B cell (primary cell): ENCODE results near the gene MOB1A. TPM values are rescaled to one million over a fixed set of nuclear protein-coding genes. Genes with fewer than 3 reads are reported as not detected.
A peak's percentile ranks its signal among the peaks of the same experiment; 100 is the strongest.

Source experiments
- ATAC-seq: fragments of 200-7000 bp; cut with Tn5 transposase; one replicate; pipeline ENCODE4 v1.10.0; 2021; ENCODE audit warnings: low read depth, mild to moderate bottlenecking, moderate number of reproducible peaks, moderate library complexity
- CTCF ChIA-PET: fragments of 350-600 bp; sonication (Branson Sonifier 250); formaldehyde crosslinking; loops from one replicate; lab custom pipeline; 2021; ENCODE audit warnings: antibody characterized with exemption, inconsistent platforms; lab: Charles Lee
- POLR2A ChIA-PET: fragments of 350-600 bp; sonication (Branson Sonifier 250); formaldehyde crosslinking; loops from one replicate; lab custom pipeline; 2021; ENCODE audit warnings: antibody characterized with exemption; lab: Charles Lee
- DNase-seq: peaks from one replicate; pipeline ENCODE4 v3.0.0; 2013
- H2AFZ ChIP-seq: 2 replicates; pipeline ENCODE4 v1.6.1; 2012; ENCODE audit warnings: mild to moderate bottlenecking, low read depth, low read length; ENCODE audit not compliant: insufficient read depth, poor library complexity, severe bottlenecking
- H3K27ac ChIP-seq, 2 donors: 1 replicate in 1 of 2; 2 replicates in 1 of 2; pipeline ENCODE4 v1.5.1; 2012 to 2013; ENCODE audit warnings: low read length in 2 of 2, mild to moderate bottlenecking in 2 of 2, moderate library complexity in 1 of 2
- H3K27me3 ChIP-seq, 4 experiments: fragments of 200-600 bp in 1 of 4; sonication (generic) in 1 of 4; replicated peaks in 1 of 4; 1 replicate in 2 of 4; 2 replicates in 2 of 4; pipeline versions ENCODE4 v1.6.1 to v1.7.0; 2013 to 2016; ENCODE audit warnings: low read length in 3 of 4, mild to moderate bottlenecking in 2 of 4, mixed read lengths in 1 of 4, moderate library complexity in 1 of 4; ENCODE audit not compliant: insufficient read depth in 4 of 4, control insufficient read depth in 3 of 4; ENCODE audit errors: control extremely low read depth in 1 of 4
- H3K36me3 ChIP-seq, 2 experiments: replicated peaks in 1 of 2; 1 replicate in 1 of 2; 2 replicates in 1 of 2; pipeline versions ENCODE4 v1.6.1 to v1.7.1; 2013; ENCODE audit warnings: low read length in 1 of 2; ENCODE audit not compliant: insufficient read depth in 2 of 2, control insufficient read depth in 1 of 2; ENCODE audit errors: control extremely low read depth in 1 of 2, extremely low read depth in 1 of 2
- H3K4me1 ChIP-seq, 2 donors: fragments of 200-600 bp in 1 of 2; sonication (generic) in 1 of 2; 1 replicate in 1 of 2; 2 replicates in 1 of 2; pipeline versions ENCODE4 v1.5.1 to v1.6.1; 2013 to 2017; ENCODE audit warnings: low read length in 2 of 2; ENCODE audit not compliant: control insufficient read depth in 2 of 2, insufficient read depth in 2 of 2
- H3K4me2 ChIP-seq: replicated peaks from 2 replicates; pipeline ENCODE3; 2012; ENCODE audit warnings: mild to moderate bottlenecking, low read depth, low read length; ENCODE audit not compliant: poor library complexity, severe bottlenecking
- H3K4me3 ChIP-seq, 5 experiments: fragments of 200-600 bp in 1 of 5; sonication (generic) in 1 of 5; 1 replicate in 3 of 5; 2 replicates in 2 of 5; pipeline versions ENCODE4 v1.5.1 to v1.7.0; 2011 to 2016; ENCODE audit warnings: low read length in 4 of 5, mild to moderate bottlenecking in 4 of 5, low read depth in 2 of 5, control low read depth in 1 of 5, moderate library complexity in 1 of 5; ENCODE audit not compliant: insufficient read depth in 1 of 5; ENCODE audit errors: control extremely low read depth in 1 of 5, extremely low read depth in 1 of 5
- H3K79me2 ChIP-seq: fragments of 200-600 bp; sonication (generic); one replicate; pipeline ENCODE4 v1.6.0; 2016; ENCODE audit warnings: low read length; ENCODE audit not compliant: control insufficient read depth, insufficient read depth
- H3K9ac ChIP-seq: fragments of 200-600 bp; sonication (generic); 2 replicates; pipeline ENCODE4 v1.6.1; 2017; ENCODE audit warnings: mild to moderate bottlenecking, low read length, moderate library complexity
- H3K9me3 ChIP-seq, 3 donors: one replicate each; pipeline versions ENCODE4 v1.6.1 to v1.7.1; 2013; ENCODE audit warnings: low read length in 2 of 3; ENCODE audit not compliant: control insufficient read depth in 2 of 3, insufficient read depth in 1 of 3; ENCODE audit errors: control extremely low read depth in 1 of 3
- H4K20me1 ChIP-seq: 2 replicates; pipeline ENCODE4 v1.6.0; 2012; ENCODE audit warnings: mild to moderate bottlenecking, low read length; ENCODE audit not compliant: insufficient read depth, control insufficient read depth, poor library complexity, severe bottlenecking
- H3K27ac Mint-ChIP-seq: one replicate; pipeline ENCODE4 v1.8.0; 2021; ENCODE audit warnings: mixed read lengths
- H3K27me3 Mint-ChIP-seq: one replicate; pipeline ENCODE4 v1.8.0; 2021; ENCODE audit warnings: mixed read lengths
- H3K4me1 Mint-ChIP-seq: one replicate; pipeline ENCODE4 v1.8.0; 2021; ENCODE audit warnings: mixed read lengths
- H3K4me3 Mint-ChIP-seq: one replicate; pipeline ENCODE4 v1.8.0; 2021; ENCODE audit warnings: mixed read lengths
- H3K9me3 Mint-ChIP-seq: one replicate; pipeline ENCODE4 v1.8.0; 2022; ENCODE audit warnings: mixed read lengths; ENCODE audit not compliant: insufficient read depth
- EZH2 ChIP-seq: IDR thresholded peaks from 2 replicates; pipeline ENCODE4 v1.6.1; 2012; ENCODE audit warnings: borderline replicate concordance, low read depth, mild to moderate bottlenecking, moderate library complexity, low read length; ENCODE audit not compliant: insufficient read depth, poor library complexity, severe bottlenecking
- WGBS: methylation state at CpG from one replicate; pipeline ENCODE4 v1.1.5; 2013; ENCODE audit warnings: missing lambda C conversion rate; ENCODE audit not compliant: insufficient coverage; 5-methylcytosine and 5-hydroxymethylcytosine counted together
- intact Hi-C: fragments of 100-400 bp; cut with micrococcal nuclease; formaldehyde crosslinking; loops from one replicate; pipeline ENCODE4 v1.10.0; 2022
- polyA plus RNA-seq: library from polyadenylated mRNA; depleted of rRNA; stranded (reverse); fragments of >200 nt; gene quantifications from 2 replicates; pipeline ENCODE4 v1.2.3, GENCODE V29; 2012
- total RNA-seq, 2 donors: library from RNA; stranded (reverse); fragments of 120-200 nt in 1 of 2; gene quantifications; 1 replicate in 1 of 2; 2 replicates in 1 of 2; pipeline versions ENCODE4 v1.2.3 to v1.2.4, GENCODE V29; 2013 to 2022
- TF ChIP-seq, protein P1 (sequence below): fragments of 200-600 bp; IDR thresholded peaks from one replicate; pipeline ENCODE4 v1.8.0; 2022; ENCODE audit warnings: antibody characterized with exemption, mild to moderate bottlenecking

The MOB1A gene
- total and polyA plus RNA-seq, 2 donors (not counting 1 experiment from before 2014, with no cell fraction given): 43.3 to 219 TPM

DNA sequence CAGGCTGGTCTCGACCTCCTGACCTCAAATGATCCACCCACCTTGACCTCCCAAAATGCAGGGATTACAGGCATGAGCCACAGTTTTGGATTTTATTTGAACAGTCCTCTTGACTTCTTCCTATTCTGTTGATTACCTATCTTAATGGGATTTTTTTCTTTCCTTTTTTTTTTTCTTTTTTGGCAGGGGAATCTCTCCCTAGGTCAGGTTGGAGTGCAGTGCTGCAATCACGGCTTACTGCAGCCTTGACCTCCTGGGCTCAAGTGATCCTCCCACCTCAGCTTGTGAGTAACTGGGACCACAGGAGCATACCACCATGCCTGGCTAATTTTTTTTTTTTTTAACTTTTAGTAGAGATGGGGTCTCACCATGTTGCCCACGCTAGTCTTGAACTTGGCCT, 22.5 kb upstream of the MOB1A start:
- H3K27me3 ChIP-seq: no peaks in the 10 kb centered on the region
- ATAC-seq (no peak), DNase-seq (no peak)
- no peaks in the 10 kb centered on the region for H3K36me3 ChIP-seq
- no peaks in the 10 kb centered on the region for H3K9me3 ChIP-seq
- no peak overlapping the region for H3K4me2 ChIP-seq
- no peaks in the 10 kb centered on the region for H3K27me3 Mint-ChIP-seq
- CTCF ChIA-PET: interaction anchor here (0.8 to 5.3 kb wide), 3 partner anchors 15 to 31 kb away, joined by 4 to 132 read pairs (median 4); partner anchors contain the start of gene MOB1A
- no peak overlapping the region for H3K4me3 ChIP-seq
- POLR2A ChIA-PET: interaction anchor here (0.7 to 7.2 kb wide), 3 partner anchors 21 to 1105 kb away, joined by 3 to 120 read pairs (median 3); partner anchors contain the start of gene MOB1A
- WGBS: 86% methylated on average over 1 of the region's 3 CpGs
- peaks cover 66% of the 10 kb centered on the region for H3K79me2 ChIP-seq
- no peak overlapping the region for H3K27ac ChIP-seq
- peaks cover 24 to 36% of the 10 kb centered on the region in 2 donors for H3K4me1 ChIP-seq
- H3K4me3 Mint-ChIP-seq: no peak overlapping the region
- peaks cover 41% of the 10 kb centered on the region for H3K4me1 Mint-ChIP-seq
- no peak overlapping the region for H2AFZ ChIP-seq
- H3K9me3 Mint-ChIP-seq: no peaks in the 10 kb centered on the region
- H4K20me1 ChIP-seq: no peaks in the 10 kb centered on the region
- no peak overlapping the region for H3K9ac ChIP-seq
- intact Hi-C loops: no loop called here
- no peak overlapping the region for H3K27ac Mint-ChIP-seq
- TF ChIP-seq EZH2: no peak
- TF ChIP-seq, protein P1, sequence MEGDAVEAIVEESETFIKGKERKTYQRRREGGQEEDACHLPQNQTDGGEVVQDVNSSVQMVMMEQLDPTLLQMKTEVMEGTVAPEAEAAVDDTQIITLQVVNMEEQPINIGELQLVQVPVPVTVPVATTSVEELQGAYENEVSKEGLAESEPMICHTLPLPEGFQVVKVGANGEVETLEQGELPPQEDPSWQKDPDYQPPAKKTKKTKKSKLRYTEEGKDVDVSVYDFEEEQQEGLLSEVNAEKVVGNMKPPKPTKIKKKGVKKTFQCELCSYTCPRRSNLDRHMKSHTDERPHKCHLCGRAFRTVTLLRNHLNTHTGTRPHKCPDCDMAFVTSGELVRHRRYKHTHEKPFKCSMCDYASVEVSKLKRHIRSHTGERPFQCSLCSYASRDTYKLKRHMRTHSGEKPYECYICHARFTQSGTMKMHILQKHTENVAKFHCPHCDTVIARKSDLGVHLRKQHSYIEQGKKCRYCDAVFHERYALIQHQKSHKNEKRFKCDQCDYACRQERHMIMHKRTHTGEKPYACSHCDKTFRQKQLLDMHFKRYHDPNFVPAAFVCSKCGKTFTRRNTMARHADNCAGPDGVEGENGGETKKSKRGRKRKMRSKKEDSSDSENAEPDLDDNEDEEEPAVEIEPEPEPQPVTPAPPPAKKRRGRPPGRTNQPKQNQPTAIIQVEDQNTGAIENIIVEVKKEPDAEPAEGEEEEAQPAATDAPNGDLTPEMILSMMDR: no peak

GRCh38 chr2:74199871-74200305, 21.2 kb upstream of the MOB1A start:
- Mint-ChIP-seq H3K9me3 (no peaks in the 10 kb centered on the region), H3K27ac (peak overlapping the region; percentile 85), H3K4me1 (peaks cover 29% of the 10 kb centered on the region), H3K27me3 (no peaks in the 10 kb centered on the region), H3K4me3 (peak overlapping the region; percentile 98)
- Histone ChIP-seq H3K9me3 (no peaks in the 10 kb centered on the region), H3K4me2 (peak overlapping the region; percentile 96), H3K27me3 (no peaks in the 10 kb centered on the region), H4K20me1 (no peaks in the 10 kb centered on the region), H3K27ac (peak overlapping the region in 1 of 2 donors; percentile 96), H3K9ac (peak overlapping the region; percentile 81), H3K4me3 (peak overlapping the region; percentile 3 to 79 (median 74)), H3K36me3 (no peaks in the 10 kb centered on the region), H3K4me1 (peaks cover 14 to 23% of the 10 kb centered on the region in 2 donors), H3K79me2 (peaks cover 54% of the 10 kb centered on the region), H2AFZ (peak overlapping the region; percentile 89)
- WGBS: 60% methylated on average over 5 of the region's 8 CpGs
- no peak for DNase-seq
- no peak for ATAC-seq
- POLR2A ChIA-PET: interaction anchor here (0.7 to 7.2 kb wide), 2 partner anchors 20 to 135 kb away, joined by 5 to 120 read pairs; partner anchors contain the start of gene MOB1A
- CTCF ChIA-PET: interaction anchor here (0.6 to 5.3 kb wide), 14 partner anchors 8 to 454 kb away, joined by 3 to 132 read pairs (median 5); partner anchors contain the start of genes BOLA3 and MOB1A
- intact Hi-C loops: loop anchor here (1.0 to 2.0 kb wide), 5 partner anchors 14 to 371 kb away; partner anchors contain the start of genes C2orf81, MOB1A and WDR54
- TF ChIP-seq, protein P1: no peak
- TF ChIP-seq EZH2: no peak
